ENCODE results near the gene CBLN2.

DNA sequence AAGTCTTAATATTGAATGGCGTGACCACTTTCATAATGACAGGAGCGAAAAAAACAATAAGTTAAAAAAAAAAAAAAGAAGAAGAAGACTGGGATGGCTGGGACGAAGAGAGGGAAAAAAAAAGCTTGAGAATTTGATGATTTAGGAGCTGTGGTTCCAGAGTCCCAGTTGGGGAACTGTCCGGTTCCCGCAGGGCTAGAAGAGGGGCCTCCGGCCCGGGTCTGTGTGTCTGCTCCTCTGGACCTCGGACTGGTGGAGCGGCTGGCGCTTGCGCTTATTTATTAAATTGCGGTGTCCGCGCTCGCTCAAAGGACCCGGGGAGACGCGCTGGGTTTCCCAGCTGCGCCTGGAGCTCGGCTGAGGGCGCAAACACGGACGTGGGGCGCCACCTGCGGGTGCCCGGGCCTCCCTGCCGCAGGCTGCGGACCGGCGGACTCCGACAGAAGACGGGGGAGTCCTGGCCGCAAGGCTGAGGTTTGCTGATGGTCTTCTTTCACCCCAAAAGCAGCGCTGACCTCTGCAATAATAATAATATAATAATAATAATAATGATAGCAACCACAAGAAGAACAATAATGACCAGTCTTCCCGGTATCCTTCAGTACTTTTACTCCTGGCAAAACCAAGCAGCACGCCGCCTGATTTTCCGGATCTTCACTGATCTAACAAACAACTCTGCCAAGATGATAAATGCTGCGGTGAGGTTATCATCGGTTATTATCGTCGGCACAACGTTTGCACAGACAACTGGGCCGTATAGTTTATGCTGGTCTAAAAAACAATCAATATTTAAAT, at the start of gene CBLN2:
- TF ChIP-seq GATA2 (IDR thresholded peaks at IDR 0.05; ENCODE audit: low read depth, low read length) (peak; percentile 39), GATA3 (IDR thresholded peaks at IDR 0.05; ENCODE audit: low read depth, low read length) (no peak)

All from SH-SY5Y (cell line).